Stimulated activated CD8-positive, alpha-beta memory T cell treated with anti-CD3 and anti-CD28 coated beads, Interleukin-7, amount 100 ng/mL, for 4 hours (primary cell): ENCODE data around the gene MIP.
"Not testable (repeated sequence)": the region's sequence is repeated elsewhere in the genome, so short reads cannot be mapped to it uniquely, and the experiment has no call there.

ENCODE experiments used
- DNase-seq, 2 donors: peaks; one replicate each; pipeline ENCODE4 v3.0.0-alpha.2; 2020; ENCODE audit warnings: low read depth in 2 of 2

MIP gene

DNA sequence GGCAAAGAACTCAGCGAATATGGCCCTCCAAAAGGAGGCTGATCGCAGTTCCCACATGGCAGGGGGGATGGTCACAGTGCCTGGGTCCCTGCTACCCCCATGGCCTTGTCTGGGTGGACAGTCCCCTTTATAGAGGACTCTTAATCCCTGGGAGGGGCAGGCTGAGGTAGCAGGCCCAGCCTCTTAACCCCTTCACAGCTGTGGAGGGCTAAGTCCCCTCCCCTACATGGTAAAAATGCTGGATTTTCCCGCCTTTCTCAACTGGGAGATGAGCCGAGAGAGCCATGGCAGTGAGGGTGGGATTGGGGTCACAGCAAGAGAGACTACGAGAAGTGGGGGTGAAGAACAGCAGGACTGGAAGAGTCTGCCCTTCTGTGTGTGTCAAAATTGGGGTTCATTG is at the start of gene MIP:
TSS of gene MIP (minus strand) at position 101 of the 400 bp plus-strand sequence. CDS start at position 57, 44 bp downstream.
- no peak for DNase-seq

- DNase-seq, result not testable (repeated sequence)
Observed at GRCh38 chr12:56499879-56500278, 45.4 kb upstream of the MIP start.

- not testable (repeated sequence) for DNase-seq
Observed at GRCh38 chr12:56499452-56499851, 45.0 kb upstream of the MIP start.

- DNase-seq, result not testable (repeated sequence)
Observed at GRCh38 chr12:56498126-56498902, 43.9 kb upstream of the MIP start.

- peak; percentile 21 to 49 for DNase-seq
Observed at GRCh38 chr12:56496704-56497103, 42.2 kb upstream of the MIP start.

- not testable (repeated sequence) for DNase-seq
Observed at GRCh38 chr12:56494481-56494880, 40.0 kb upstream of the MIP start.

DNA sequence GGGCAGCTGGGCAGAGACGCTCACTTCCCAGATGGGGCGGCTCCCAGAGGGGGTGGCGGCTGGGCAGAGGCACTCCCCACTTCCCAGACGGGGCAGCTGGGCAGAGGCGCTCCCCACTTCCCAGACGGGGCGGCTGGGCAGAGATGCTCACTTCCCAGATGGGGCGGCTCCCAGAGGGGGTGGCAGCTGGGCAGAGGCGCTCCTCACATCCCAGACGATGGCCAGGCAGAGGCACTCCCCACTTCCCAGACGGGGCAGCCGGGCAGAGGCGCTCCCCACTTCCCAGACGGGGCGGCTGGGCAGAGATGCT is 39.6 kb upstream of the MIP start:
- DNase-seq, result not testable (repeated sequence)

DNA sequence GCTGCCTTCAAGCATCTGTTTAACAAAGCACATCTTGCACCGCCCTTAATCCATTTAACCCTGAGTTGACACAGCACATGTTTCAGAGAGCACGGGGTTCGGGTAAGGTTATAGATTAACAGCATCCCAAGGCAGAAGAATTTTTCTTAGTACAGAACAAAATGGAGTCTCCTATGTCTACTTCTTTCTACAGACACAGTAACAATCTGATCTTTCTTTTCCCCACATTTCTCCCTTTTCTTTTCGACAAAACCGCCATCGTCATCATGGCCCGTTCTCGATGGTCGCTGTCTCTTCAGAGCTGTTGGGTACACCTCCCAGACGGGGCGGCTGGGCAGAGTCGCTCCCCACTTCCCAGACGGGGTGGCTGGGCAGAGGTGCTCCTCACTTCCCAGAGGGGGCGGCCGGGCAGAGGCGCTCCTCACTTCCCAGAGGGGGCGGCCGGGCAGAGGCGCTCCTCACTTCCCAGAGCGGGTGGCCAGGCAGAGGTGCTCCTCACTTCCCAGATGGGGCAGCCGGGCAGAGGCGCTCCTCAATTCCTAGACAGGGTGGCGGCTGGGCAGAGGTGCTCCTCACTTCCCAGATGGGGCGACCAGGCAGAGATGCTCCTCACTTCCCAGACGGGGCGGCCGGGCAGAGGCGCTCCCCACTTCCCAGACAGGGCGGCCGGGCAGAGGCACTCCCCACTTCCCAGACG is 39.1 kb upstream of the MIP start:
- not testable (repeated sequence) for DNase-seq

GRCh38 chr12:56490360-56490759 is 35.9 kb upstream of the MIP start:
- no peak for DNase-seq

GRCh38 chr12:56488041-56488955 is 33.8 kb upstream of the MIP start, which contains the start of gene GLS2:
Gene GLS2 (minus strand): TSS chr12:56488161. CDS start chr12:56488118, 43 bp downstream.
- DNase-seq, result peak; percentile 63 to 69

DNA sequence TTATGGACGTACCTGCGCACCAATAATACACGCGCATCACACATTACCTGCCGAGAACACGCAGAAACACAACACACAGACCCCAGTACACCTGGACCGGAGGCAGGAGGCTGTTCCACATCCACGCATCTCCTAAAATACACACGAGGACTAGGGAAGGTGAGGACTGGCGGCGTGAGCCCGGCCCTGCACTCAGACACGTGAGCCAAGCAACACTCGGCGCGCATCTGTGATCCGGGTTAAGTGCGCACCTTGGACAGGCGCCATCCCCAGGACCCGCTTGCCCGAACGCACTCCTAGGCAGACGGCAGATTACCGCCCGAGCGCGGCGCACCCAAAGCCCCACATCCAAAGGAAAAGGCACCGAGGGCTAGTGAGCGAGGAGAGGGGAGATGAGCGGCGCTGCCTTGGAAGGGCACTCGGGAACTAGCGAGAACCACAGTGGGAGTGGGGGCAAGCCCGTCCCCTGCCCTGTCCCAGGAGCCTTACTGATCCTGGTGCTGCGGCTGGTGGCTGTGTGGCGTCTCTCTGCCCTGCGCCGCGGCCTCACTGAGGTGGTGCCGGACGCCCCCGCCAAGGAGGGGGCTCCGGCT is 33.1 kb upstream of the MIP start:
- no peak for DNase-seq

- no peak for DNase-seq
Observed at GRCh38 chr12:56486694-56487093, 32.2 kb upstream of the MIP start.

- no peak for DNase-seq
Observed at GRCh38 chr12:56484566-56484965, 30.1 kb upstream of the MIP start.

- DNase-seq, result no peak
Observed at GRCh38 chr12:56479625-56480024, 25.2 kb upstream of the MIP start.

- no peak for DNase-seq
Observed at GRCh38 chr12:56477521-56478225, 23.2 kb upstream of the MIP start.

DNA sequence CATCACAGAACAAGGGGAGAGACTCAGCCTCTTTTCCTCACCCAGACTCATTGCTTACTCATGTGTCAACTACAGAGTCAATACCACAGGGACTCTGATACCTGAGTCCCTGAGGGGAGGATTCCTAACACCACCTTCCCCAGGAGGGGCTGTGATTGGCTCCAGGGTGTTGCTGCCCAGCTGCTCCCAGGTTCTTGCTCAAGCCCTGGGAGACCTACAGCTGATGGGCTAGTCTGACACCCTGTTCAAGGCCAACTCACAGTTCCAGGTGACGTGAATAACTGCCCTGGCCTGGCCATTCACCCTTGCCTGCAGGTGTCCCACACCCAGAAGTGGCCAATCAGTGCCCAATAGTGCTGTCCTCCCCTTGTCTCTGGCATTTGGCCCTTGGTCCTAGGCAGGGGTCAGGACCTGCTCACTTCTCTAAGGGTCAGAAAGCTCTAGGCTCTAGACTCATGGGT is 22.5 kb upstream of the MIP start:
- no peak for DNase-seq

GRCh38 chr12:56476143-56476542 is 21.7 kb upstream of the MIP start:
- no peak for DNase-seq

DNA sequence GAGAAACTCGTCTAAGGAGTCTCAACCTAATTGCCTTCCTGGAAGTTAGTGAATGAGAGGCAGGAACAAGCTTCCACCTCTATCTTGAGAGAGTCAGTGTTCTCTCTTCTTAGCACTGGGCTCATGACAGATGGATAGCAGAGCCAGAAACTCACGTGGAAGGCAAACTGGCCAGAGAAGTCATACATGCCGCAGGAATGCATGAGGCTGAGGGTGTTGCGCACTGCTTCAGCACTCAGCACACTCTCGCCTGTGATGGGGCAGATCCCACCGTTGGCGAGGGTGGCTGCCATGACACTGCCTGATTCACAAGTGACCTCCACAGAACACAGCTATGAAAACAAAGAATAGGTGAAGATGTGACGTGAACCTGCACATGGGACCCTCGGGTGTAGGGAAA is 19.9 kb upstream of the MIP start:
- DNase-seq, result no peak

DNA sequence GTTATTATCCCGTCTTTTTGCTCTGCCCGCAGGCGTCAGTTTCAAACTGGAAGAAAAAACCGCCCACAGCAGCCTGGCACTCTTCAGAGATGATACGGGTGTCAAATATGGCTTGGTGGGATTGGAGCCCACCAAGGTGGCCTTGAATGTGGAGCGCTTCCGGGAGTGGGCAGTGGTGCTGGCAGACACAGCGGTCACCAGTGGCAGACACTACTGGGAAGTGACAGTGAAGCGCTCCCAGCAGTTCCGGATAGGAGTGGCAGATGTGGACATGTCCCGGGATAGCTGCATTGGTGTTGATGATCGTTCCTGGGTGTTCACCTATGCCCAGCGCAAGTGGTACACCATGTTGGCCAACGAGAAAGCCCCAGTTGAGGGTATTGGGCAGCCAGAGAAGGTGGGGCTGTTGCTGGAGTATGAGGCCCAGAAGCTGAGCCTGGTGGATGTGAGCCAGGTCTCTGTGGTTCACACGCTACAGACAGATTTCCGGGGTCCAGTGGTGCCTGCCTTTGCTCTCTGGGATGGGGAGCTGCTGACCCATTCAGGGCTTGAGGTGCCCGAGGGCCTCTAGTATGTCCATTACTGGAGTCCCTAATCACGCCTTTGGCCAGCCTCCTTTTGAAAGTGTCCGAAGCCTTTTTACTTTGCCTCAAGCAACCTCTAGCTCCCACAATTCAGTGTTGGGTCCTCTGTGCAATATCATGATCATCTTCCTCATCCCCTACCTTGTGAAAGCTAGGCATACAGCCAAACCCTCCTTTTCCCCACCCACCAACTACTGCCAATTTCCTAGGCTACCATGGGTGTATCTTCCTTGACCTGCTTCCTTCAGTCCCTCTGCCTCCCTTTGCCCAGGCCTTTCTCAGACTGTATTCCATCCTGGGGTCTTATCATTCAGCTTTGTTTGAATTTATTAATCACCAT is 14.8 kb upstream of the MIP start:
- no peak for DNase-seq
